Uterus (tissue), 4 donors: ENCODE results near the gene TAF10. TPM values are rescaled to one million over a fixed set of nuclear protein-coding genes. Genes with fewer than 3 reads are reported as not detected.
A peak's percentile ranks its signal among the peaks of the same experiment; 100 is the strongest.

Experiments used
- DNase-seq, 2 donors: peaks; one replicate each; pipeline ENCODE4 v3.0.0-alpha.2; 2019 to 2020
- H3K27ac ChIP-seq, 2 donors: fragments of 200-600 bp; sonication (generic); 1 replicate in 1 of 2; 2 replicates in 1 of 2; pipeline ENCODE4 v1.5.1; 2016 to 2018
- H3K27me3 ChIP-seq, 2 donors: fragments of 200-600 bp; sonication (generic); one replicate each; pipeline ENCODE4 v1.5.1; 2018 to 2019; ENCODE audit warnings: control low read depth in 1 of 2
- H3K36me3 ChIP-seq, 2 donors: fragments of 200-600 bp; sonication (generic); one replicate each; pipeline ENCODE4 v1.5.1; 2019; ENCODE audit warnings: control low read depth in 1 of 2
- H3K4me1 ChIP-seq, 2 donors: fragments of 200-600 bp; sonication (generic); one replicate each; pipeline ENCODE4 v1.5.1; 2018 to 2019; ENCODE audit warnings: control low read depth in 1 of 2
- H3K4me3 ChIP-seq, 2 donors: fragments of 200-600 bp; sonication (generic); 1 replicate in 1 of 2; 2 replicates in 1 of 2; pipeline ENCODE4 v1.5.1; 2018 to 2019; ENCODE audit warnings: mild to moderate bottlenecking in 1 of 2
- H3K9me3 ChIP-seq, 2 donors: fragments of 200-600 bp; sonication (generic); one replicate each; pipeline ENCODE4 v1.5.1; 2019; ENCODE audit warnings: control low read depth in 1 of 2
- POLR2A ChIP-seq, 2 donors: fragments of 450-650 bp; IDR thresholded peaks; one replicate each; pipeline ENCODE4 v1.6.1; 2016; ENCODE audit warnings: antibody characterized with exemption in 2 of 2, mild to moderate bottlenecking in 1 of 2, moderate library complexity in 1 of 2
- intact Hi-C: fragments of 100-400 bp; cut with DNase I; formaldehyde crosslinking; loops from one replicate; pipeline ENCODE4 v1.15.1; 2023; ENCODE audit warnings: low total_unique reads
- total RNA-seq, 4 donors: library from RNA; depleted of rRNA in 3 of 4; stranded (reverse); fragments of >200 nt in 3 of 4; gene quantifications; one replicate each; pipeline versions ENCODE4 v1.1.0 to v1.2.4, GENCODE V29; 2014 to 2023
- TF ChIP-seq, protein P1 (sequence below), 4 experiments: fragments of 200-600 bp in 2 of 4; fragments of 450-650 bp in 2 of 4; sonication (generic) in 2 of 4; IDR thresholded peaks; one replicate each; pipeline ENCODE4 v1.5.1; 2016 to 2019; ENCODE audit warnings: antibody characterized with exemption in 4 of 4, mild to moderate bottlenecking in 2 of 4, moderate library complexity in 1 of 4
- donor health status: DM: yes; HTN: yes; CAD: no.

TAF10 gene
- total RNA-seq, 4 donors from 2014 or later, result 11.5 to 137 (median 67.1) TPM

DNA sequence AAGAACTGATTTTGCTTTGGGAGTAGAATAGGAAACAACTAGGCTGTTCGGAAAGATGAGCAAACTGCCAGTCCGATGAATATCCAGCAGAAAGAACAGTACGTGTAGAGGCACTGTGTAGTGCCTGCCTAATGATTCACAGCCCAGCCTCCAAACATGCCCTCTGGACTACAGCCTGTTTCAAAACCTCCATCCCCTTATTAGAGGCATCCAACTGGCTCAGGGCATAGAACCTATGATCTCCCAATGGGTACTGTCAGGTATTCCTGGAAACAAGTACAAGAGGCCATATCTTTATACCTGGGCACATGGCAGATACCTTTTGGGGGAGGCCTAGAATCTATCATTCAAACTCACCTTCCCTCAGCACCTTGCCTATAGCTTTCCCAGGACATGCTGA, 13.5 kb downstream of the TAF10 start:
- H3K4me1 ChIP-seq, result peaks cover 0 to 11% of the 10 kb centered on the region in 2 donors

DNA sequence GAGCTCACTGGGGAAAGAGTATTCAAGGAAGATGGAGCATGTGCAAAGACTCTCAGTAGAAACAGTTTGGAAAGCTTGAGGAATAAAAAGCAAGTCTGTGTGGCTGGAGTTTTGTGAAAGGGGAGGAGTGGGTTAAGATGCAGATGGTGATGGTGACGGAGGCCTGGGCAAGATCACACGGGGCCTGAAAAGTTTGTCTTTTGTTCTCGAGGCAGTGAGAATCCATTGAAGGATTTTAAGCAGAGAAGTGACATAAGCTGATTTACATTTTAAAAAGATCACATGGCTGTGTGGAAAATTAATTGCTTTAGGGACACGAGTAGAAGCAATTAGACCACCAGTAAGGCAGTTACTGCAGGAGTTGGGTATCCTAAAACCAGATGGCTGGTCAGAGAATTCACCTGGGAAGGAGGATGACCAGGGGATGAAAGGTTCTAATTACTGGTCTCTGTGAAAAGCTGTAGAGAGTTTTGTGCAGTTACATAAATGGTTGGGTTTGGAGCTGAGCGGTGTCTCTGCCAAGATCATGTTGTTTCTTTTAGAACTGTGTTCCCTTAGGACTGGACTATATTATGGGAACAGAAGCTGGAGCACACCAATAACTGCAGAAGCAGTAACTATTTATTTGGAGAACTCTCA, 15.7 kb downstream of the TAF10 start:
- DNase-seq, result no peak
- Histone ChIP-seq H3K27ac (peak overlapping the region; percentile 10 to 22), H3K4me1 (no peaks in the 10 kb centered on the region), H3K27me3 (no peaks in the 10 kb centered on the region), H3K4me3 (no peak overlapping the region), H3K9me3 (no peaks in the 10 kb centered on the region), H3K36me3 (no peaks in the 10 kb centered on the region)
- no peak for TF ChIP-seq POLR2A (IDR thresholded peaks at IDR 0.05)
- TF ChIP-seq, protein P1, sequence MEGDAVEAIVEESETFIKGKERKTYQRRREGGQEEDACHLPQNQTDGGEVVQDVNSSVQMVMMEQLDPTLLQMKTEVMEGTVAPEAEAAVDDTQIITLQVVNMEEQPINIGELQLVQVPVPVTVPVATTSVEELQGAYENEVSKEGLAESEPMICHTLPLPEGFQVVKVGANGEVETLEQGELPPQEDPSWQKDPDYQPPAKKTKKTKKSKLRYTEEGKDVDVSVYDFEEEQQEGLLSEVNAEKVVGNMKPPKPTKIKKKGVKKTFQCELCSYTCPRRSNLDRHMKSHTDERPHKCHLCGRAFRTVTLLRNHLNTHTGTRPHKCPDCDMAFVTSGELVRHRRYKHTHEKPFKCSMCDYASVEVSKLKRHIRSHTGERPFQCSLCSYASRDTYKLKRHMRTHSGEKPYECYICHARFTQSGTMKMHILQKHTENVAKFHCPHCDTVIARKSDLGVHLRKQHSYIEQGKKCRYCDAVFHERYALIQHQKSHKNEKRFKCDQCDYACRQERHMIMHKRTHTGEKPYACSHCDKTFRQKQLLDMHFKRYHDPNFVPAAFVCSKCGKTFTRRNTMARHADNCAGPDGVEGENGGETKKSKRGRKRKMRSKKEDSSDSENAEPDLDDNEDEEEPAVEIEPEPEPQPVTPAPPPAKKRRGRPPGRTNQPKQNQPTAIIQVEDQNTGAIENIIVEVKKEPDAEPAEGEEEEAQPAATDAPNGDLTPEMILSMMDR (IDR thresholded peaks at IDR 0.05), result no peak
- intact Hi-C loops, result no loop called here

More for the DNA sequence above, 13.5 kb downstream of the TAF10 start:
- Histone ChIP-seq H3K27me3 (no peaks in the 10 kb centered on the region), H3K9me3 (no peaks in the 10 kb centered on the region), H3K36me3 (no peaks in the 10 kb centered on the region), H3K4me3 (no peak overlapping the region), H3K27ac (no peak overlapping the region)
- TF ChIP-seq, protein P1 (IDR thresholded peaks at IDR 0.05), result no peak
- TF ChIP-seq POLR2A (IDR thresholded peaks at IDR 0.05), result no peak
- DNase-seq, result peak in 1 of 2 donors; percentile 3
- intact Hi-C loops, result no loop called here

DNA sequence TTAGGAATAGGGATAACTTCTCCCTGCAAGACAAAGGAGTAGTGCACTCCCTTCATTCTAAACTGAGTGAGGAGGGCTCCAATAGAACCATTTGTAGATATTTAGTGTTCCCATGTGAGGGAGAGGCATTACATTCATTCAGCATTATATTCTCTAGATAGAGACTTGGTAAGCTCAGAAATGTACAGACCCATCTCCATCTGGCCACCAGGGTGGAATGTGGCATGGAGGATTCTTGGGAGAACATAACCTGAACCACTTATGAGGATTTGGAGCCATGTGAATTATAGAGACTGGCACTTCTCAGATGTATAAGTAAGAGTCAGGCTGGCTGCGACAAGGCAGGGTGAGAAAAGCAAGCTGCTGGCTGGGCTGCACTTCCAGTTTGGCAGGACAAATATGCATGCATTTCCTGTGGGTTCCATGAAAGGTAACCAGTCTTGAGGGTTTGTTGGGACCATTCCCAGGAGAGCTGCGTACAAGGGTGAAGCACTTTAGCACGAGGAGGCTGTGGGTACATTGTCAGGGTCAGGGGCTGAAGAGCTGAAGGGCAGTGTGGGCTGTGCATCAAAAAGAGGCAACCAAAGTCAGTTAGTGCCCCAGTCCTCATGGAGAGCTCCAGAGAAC, 17.8 kb downstream of the TAF10 start:
- no peaks in the 10 kb centered on the region for H3K4me1 ChIP-seq
- H3K36me3 ChIP-seq, result no peaks in the 10 kb centered on the region
- H3K27me3 ChIP-seq, result no peaks in the 10 kb centered on the region
- H3K4me3 ChIP-seq, result no peak overlapping the region
- intact Hi-C loops, result no loop called here
- TF ChIP-seq, protein P1 (IDR thresholded peaks at IDR 0.05), result no peak
- no peak for TF ChIP-seq POLR2A (IDR thresholded peaks at IDR 0.05)
- DNase-seq, result peak in 1 of 2 donors; percentile 6
- no peak overlapping the region for H3K27ac ChIP-seq
- H3K9me3 ChIP-seq, result no peaks in the 10 kb centered on the region

DNA sequence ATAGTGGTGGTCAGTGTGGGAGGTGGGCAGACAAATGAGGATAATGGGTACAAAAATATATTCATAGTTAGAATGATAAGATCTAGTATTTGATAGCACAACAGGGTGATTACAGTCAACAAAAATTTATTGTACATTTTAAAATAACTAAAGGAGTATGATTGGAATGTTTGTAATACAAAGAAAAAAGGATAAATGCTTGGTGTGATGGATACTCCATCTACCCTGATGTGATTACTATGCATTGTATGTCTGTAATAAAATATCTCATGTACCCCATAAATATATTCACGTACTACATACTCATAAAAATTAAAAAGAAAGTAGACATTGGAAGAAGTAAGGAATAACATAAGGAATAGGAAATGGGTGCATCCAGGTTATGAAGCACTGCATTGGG, 24.0 kb downstream of the TAF10 start:
- intact Hi-C loops, result no loop called here
- Histone ChIP-seq H3K27ac (no peak overlapping the region), H3K4me3 (no peak overlapping the region), H3K36me3 (no peaks in the 10 kb centered on the region), H3K27me3 (no peaks in the 10 kb centered on the region), H3K4me1 (no peaks in the 10 kb centered on the region), H3K9me3 (peaks cover 0 to 9% of the 10 kb centered on the region in 2 donors)
- TF ChIP-seq, protein P1 (IDR thresholded peaks at IDR 0.05), result no peak
- TF ChIP-seq POLR2A (IDR thresholded peaks at IDR 0.05), result no peak
- DNase-seq, result no peak

DNA sequence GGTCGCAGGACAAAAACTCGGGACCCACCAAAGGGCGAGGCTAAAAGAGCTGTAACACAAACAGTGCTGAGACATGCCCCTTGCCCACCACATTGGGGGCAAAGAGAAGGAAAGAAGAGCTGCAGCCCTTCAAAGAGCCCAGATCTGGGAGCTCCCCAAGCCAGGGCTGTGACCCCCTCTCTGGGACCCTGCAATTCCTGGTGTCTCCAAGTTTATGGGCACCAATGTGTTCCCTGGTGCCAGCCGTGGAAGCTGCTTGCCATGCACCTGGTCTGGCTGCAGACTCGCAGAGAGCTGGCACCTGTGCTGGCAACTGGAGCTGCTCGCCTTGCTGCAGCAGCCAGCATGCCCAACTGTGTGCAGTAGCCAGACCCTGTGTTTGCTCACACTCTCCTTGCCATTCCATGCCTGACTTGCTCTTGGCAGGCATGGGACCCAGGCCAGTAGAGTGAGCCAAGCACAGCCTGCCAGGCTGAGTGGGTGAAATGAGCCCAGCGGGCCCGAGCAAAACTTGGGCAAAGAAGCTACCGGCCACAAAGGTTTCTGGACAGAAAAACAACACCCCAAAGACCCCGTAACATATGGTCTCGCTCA, 24.6 kb downstream of the TAF10 start:
- no peak overlapping the region for H3K27ac ChIP-seq
- no peaks in the 10 kb centered on the region for H3K36me3 ChIP-seq
- intact Hi-C loops, result no loop called here
- H3K9me3 ChIP-seq, result peaks cover 0 to 9% of the 10 kb centered on the region in 2 donors
- H3K4me3 ChIP-seq, result no peak overlapping the region
- TF ChIP-seq POLR2A (IDR thresholded peaks at IDR 0.05), result no peak
- TF ChIP-seq, protein P1 (IDR thresholded peaks at IDR 0.05), result no peak
- no peaks in the 10 kb centered on the region for H3K27me3 ChIP-seq
- H3K4me1 ChIP-seq, result no peaks in the 10 kb centered on the region
- DNase-seq, result peak in 1 of 2 donors; percentile 4
